ENCODE data around the gene TARDBP.

- no peak for TF ChIP-seq TAF1 (IDR thresholded peaks at IDR 0.05; ENCODE audit: low read depth, low read length)
- TF ChIP-seq PAX5 (IDR thresholded peaks at IDR 0.05; ENCODE audit: insufficient read depth, low read length, severe bottlenecking): no peak
- TF ChIP-seq POLR2A (IDR thresholded peaks at IDR 0.05; ENCODE audit: low read depth, low read length): no peak
These were observed 36.7 kb upstream of the TARDBP start for GRCh38 chr1:10975567-10976326.
